Kidney epithelial cell (primary cell): Measurements from ENCODE around the gene CFAP77. TPM values are rescaled to one million over a fixed set of nuclear protein-coding genes. Genes with fewer than 3 reads are reported as not detected.

Experiments
- DNase-seq: peaks from one replicate; pipeline ENCODE4 v3.0.0-alpha.2; 2010; ENCODE audit warnings: low read depth
- H3K27me3 ChIP-seq: 2 replicates; pipeline ENCODE4 v1.6.0; 2011; ENCODE audit warnings: low read length; ENCODE audit not compliant: control insufficient read depth, insufficient read depth
- H3K36me3 ChIP-seq: 2 replicates; pipeline ENCODE4 v1.5.1; 2011; ENCODE audit warnings: low read length; ENCODE audit not compliant: control insufficient read depth, insufficient read depth
- H3K4me3 ChIP-seq: 2 replicates; pipeline ENCODE4 v1.5.1; 2011; ENCODE audit warnings: low read depth, mild to moderate bottlenecking, control low read depth, low read length
- total RNA-seq: library from RNA; depleted of rRNA; stranded (reverse); fragments of >200 nt; gene quantifications from 2 replicates; pipeline ENCODE4 v1.2.3, GENCODE V29; 2015
- TF ChIP-seq, protein P1 (sequence below): IDR thresholded peaks from 2 replicates; pipeline ENCODE4 v1.5.1; 2011; ENCODE audit warnings: mild to moderate bottlenecking, moderate library complexity, low read length, control low read depth, inconsistent platforms; ENCODE audit not compliant: insufficient read depth, poor library complexity, severe bottlenecking

The CFAP77 gene
- total RNA-seq, 1 donor from 2014 or later: 0.58 TPM

DNA sequence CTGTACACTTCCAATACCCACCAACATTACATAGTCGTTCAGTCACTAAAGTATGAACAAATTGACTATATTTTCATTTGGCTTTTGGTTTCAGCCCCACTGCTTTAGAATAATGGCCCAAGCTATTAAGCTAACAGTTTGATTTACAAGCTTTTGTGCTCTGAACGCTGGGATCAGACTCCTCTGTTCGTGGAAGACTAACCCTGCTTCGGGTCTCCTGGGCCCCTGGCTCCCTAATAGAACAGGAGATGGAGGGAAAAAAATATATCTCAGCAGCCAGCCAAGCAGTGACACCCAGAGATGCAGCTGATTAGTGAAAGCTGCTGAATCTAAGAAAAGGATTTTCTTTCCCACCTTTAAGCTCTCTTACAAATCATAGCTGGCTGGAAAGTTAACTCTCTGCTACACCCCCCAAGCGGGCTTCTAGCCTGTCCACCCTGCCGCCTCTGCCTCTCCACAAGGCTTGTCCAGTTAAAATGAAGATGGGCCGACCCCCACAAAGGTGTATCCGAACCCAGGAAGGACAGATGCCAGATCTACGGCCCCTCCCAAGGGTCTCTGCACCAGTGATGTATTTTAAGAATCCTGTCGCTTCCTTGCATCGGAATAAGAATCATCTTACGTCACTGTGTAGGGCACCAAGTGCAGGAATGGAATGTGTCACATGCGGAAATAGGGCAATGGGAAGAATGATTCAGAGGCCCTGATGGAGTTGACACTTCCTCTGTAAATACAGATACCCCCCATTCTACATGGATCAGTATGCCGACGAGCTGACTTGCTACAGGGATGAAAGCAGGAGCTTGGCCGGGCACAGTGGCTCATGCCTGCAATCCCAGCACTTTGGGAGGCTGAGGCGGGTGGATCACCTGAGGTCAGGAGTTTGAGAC is 139.0 kb downstream of the CFAP77 start:
- Histone ChIP-seq H3K36me3 (no peaks in the 10 kb centered on the region), H3K27me3 (peaks cover 32% of the 10 kb centered on the region), H3K4me3 (no peak overlapping the region)
- TF ChIP-seq, protein P1, sequence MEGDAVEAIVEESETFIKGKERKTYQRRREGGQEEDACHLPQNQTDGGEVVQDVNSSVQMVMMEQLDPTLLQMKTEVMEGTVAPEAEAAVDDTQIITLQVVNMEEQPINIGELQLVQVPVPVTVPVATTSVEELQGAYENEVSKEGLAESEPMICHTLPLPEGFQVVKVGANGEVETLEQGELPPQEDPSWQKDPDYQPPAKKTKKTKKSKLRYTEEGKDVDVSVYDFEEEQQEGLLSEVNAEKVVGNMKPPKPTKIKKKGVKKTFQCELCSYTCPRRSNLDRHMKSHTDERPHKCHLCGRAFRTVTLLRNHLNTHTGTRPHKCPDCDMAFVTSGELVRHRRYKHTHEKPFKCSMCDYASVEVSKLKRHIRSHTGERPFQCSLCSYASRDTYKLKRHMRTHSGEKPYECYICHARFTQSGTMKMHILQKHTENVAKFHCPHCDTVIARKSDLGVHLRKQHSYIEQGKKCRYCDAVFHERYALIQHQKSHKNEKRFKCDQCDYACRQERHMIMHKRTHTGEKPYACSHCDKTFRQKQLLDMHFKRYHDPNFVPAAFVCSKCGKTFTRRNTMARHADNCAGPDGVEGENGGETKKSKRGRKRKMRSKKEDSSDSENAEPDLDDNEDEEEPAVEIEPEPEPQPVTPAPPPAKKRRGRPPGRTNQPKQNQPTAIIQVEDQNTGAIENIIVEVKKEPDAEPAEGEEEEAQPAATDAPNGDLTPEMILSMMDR: no peak
- peak; percentile 19 for DNase-seq

DNA sequence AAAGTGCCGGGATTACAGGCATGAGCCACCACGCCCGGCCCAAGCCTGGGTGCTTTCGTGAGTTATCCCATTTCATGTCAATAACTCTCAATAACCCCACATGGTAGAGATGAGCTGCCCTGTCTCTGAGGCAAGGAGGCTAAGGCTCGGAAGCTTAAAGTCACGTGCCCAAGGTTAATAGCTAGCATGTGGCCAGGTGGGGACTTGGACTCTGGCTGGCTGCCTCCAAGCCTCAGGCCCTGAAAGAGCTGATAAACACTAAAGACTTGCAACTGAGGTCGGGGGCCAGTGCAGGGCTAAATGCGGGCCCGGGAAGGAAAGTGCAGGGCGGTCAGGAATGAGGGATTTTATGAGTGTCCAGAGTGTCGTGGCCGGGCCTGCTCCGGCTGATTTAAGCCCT is 141.5 kb downstream of the CFAP77 start:
- Histone ChIP-seq H3K36me3 (no peaks in the 10 kb centered on the region), H3K4me3 (no peak overlapping the region), H3K27me3 (peaks cover 40% of the 10 kb centered on the region)
- DNase-seq: no peak
- TF ChIP-seq, protein P1: no peak

DNA sequence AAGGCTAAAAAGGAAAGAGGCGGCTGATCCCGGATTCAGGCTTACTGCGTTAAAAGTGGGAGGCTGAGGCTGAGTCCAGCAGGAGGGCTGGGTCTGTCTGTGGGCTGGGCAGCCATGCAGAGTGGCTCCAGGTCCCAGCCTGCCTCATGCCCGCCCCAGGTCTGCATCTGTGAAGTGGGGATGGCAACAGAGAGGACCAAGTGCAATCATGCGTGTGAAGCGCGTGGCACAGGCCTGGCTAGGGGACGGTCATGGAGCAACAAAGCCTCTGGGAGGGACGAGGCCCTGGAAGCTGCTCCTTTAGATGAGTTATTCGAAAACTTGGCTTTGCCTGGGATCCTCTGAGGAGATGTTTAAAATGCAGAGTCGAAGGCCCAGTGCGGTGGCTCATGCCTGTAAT is 142.0 kb downstream of the CFAP77 start:
- TF ChIP-seq, protein P1: no peak
- no peaks in the 10 kb centered on the region for H3K36me3 ChIP-seq
- no peak overlapping the region for H3K4me3 ChIP-seq
- H3K27me3 ChIP-seq: peaks cover 44% of the 10 kb centered on the region
- DNase-seq: no peak

DNA sequence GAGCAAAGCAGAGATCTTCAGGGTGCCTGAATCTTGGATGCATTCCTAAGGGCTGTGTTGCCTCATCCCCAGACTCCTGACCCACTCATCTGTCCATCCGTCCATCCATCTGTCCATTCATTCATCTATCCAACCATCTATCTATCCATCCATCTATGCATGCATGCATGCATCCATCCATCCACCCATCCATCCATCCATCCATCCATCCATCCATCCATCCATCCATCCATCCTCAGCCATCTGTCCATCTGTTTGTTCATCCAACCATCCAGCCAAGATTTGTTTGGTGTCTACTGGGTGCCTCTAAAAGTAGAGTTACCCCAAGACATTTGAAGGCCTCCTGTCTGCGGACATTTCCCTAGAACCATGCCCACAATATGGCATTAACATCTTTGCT is 144.7 kb downstream of the CFAP77 start:
- TF ChIP-seq, protein P1: no peak
- no peaks in the 10 kb centered on the region for H3K36me3 ChIP-seq
- H3K4me3 ChIP-seq: no peak overlapping the region
- no peak for DNase-seq
- H3K27me3 ChIP-seq: peaks cover 53% of the 10 kb centered on the region

DNA sequence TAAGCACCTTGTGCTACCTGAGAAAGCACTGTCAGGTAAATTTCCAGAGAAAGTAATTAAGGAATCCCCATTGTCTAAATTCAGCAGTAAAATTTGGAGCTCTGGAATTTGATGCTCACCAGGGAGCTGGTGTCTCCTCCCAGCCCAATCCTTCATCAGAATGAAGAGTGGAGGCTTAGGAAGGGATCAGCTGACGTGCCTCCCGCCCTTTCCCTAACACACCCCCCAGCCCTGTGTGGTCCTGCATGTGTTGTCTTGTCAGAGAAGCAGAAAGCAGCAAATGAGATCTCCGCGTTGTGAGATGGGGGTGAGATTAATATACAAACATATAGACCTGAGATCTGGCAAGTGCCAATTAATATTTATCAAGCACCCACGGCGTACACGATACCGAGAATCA is 145.5 kb downstream of the CFAP77 start:
- H3K27me3 ChIP-seq: peaks cover 61% of the 10 kb centered on the region
- no peak for DNase-seq
- H3K4me3 ChIP-seq: no peak overlapping the region
- no peaks in the 10 kb centered on the region for H3K36me3 ChIP-seq
- TF ChIP-seq, protein P1: no peak
